ENCODE results near the gene TMEM212.
"Not testable (repeated sequence)": the region's sequence is repeated elsewhere in the genome, so short reads cannot be mapped to it uniquely, and the experiment has no call there.

The TMEM212 gene

DNA sequence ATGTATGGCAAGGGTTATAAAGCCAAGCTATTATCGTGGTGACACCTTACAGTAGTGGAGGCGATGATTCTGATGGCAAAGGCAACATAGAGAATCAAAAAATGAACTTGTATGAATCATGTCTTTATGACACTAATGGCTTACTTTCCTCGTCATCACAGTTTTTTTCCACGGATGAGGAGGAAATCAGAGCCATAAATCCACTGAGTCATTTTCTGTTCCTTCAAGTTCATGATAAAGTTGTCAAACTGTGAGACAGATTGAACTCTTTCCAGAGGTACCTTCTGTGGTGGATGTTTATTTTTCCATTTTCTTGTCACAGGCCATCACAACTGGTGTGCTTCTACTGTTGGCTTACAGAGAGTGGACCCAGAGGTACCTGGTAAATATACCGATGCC is 8.5 kb downstream of the TMEM212 start:
- Mint-ChIP-seq H3K4me3 (no peak overlapping the region), H3K27me3 (peaks cover 22% of the 10 kb centered on the region), H3K4me1 (no peaks in the 10 kb centered on the region), H3K9me3 (peaks cover 8% of the 10 kb centered on the region), H3K27ac (no peak overlapping the region), H3K36me3 (no peaks in the 10 kb centered on the region)
- ATAC-seq, result no peak

DNA sequence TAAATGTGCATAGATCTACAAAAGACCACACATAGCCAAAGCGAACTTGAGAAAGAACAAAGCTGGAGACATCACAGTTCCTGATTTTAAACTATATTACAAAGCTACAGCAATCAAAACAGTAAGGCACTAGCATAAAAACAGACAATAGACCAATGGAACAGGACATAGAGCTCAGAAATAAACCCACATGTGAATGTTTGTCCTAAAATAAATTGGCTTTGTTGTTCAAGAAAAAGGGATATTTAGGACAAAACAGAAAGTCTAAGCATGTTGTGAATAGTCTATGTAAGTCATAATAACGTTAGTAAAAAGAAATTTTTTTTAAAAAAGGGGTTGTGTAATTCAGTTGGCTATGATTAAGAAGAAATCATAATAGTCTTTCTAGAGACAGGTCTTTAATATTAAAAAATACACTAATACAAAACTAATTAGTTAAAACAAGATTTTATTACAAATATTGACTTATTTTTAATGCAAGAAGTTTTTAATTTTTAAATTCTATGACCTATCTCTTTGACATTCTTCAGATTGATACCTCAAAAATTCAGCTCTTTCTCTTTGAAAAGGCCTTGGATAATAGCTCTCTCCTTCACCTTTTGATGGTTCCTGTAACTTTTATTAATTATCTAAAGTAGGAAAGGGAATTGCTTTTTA is 11.6 kb downstream of the TMEM212 start:
- no peak for ATAC-seq
- H3K4me3 Mint-ChIP-seq, result no peak overlapping the region
- no peak overlapping the region for H3K27ac Mint-ChIP-seq
- peaks cover 11% of the 10 kb centered on the region for H3K9me3 Mint-ChIP-seq
- H3K27me3 Mint-ChIP-seq, result peaks cover 15% of the 10 kb centered on the region
- no peaks in the 10 kb centered on the region for H3K36me3 Mint-ChIP-seq
- no peaks in the 10 kb centered on the region for H3K4me1 Mint-ChIP-seq

DNA sequence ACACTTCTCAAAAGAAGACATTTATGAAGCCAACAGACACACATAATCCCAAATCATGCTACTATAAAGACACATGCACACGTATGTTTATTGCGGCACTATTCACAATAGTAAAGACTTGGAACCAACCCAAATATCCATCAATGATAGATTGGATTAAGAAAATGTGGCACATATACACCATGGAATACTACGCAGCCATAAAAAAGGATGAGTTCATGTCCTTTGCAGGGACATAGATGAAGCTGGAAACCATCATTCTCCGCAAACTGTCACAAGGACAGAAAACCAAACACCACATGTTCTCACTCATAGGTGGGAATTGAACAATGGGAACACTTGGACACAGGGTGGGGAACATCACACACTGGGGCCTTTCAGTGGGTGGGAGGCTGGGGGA is 15.6 kb downstream of the TMEM212 start:
- not testable (repeated sequence) for H3K27ac Mint-ChIP-seq, H3K4me3 Mint-ChIP-seq, H3K4me1 Mint-ChIP-seq, H3K9me3 Mint-ChIP-seq, ATAC-seq, H3K27me3 Mint-ChIP-seq, H3K36me3 Mint-ChIP-seq

DNA sequence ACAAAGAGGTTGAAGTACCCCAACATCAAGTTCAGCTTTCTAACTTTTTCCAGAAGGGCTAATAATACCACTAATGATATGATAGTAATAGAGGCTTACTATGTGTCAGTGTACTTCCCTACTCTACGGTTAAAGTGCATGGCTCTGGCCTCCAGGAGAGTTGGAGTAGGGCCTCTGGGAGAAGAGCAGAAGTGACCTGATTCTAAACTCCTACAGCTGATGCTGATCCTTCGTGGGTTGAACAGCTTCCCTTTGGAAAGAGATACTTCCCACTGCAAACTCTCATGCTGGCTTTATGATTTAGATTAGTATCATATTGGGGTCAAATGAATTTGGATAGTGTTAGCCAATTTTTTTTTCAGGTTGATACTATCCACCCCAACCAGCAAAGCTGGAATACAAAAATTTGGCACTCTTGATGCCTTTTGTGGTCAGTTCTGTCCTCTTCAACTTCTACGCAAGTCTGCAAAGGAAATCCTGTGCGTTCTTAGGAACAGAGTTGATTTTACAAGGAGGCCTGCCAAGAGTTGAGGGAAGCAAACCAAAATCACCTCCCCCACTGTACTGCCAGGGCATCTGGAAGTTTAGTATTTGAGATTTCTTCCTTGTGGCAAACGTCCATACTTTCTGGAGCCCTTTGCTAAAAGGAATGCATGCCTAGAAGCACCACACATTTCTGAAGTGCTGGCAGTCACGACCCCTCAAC is 17.8 kb downstream of the TMEM212 start:
- Mint-ChIP-seq H3K4me3 (no peak overlapping the region), H3K27me3 (no peaks in the 10 kb centered on the region), H3K9me3 (peaks cover 4% of the 10 kb centered on the region), H3K36me3 (no peaks in the 10 kb centered on the region), H3K27ac (no peak overlapping the region), H3K4me1 (no peaks in the 10 kb centered on the region)
- ATAC-seq, result no peak

DNA sequence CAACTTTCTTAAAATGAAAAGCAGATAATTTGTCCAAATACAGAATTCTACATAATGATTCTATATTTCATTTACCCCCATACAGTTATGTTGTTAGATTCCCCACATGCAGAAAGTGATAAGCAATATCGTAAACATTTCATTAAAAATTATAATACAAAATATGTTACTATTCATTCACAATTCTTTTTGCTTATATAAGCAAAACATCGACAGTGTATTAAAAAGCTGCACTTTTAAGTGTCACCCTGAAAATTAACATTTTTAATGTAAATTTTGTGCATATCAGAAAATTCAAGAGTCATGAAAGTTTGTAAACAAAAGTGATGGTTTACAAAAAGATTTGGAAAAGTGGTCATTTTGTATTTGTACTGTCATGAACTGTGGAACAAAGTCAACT is 19.2 kb downstream of the TMEM212 start:
- H3K27me3 Mint-ChIP-seq, result no peaks in the 10 kb centered on the region

DNA sequence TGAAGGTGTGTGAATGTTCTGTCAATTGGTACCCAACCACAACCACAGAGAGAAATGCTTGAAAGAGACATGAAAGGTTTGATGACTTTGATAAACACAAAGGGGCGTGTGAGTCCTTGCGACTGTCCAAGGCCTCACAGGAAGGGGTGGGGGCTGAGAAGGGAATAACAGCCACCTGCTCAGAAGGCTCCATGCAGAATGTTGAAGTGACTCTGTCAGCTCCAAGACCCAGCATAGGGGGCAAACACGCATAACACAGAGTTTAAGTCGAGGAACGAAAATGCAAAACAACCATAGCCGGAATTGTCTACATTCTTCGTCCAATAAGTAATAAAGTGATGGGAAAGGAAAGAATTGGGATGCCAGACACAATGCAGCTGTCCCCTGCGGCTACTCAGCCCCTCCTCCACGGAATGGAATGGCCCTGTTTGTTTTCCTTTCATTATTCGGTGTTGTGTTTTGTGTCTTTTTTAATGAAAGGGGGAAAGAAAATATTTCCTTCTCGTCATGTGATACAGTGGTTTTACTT is 19.9 kb downstream of the TMEM212 start:
- Mint-ChIP-seq H3K4me3 (no peak overlapping the region), H3K36me3 (no peaks in the 10 kb centered on the region), H3K4me1 (no peaks in the 10 kb centered on the region), H3K9me3 (peaks cover 4% of the 10 kb centered on the region), H3K27me3 (no peaks in the 10 kb centered on the region), H3K27ac (no peak overlapping the region)
- ATAC-seq, result no peak

More for the DNA sequence above, 19.2 kb downstream of the TMEM212 start:
- H3K4me1 Mint-ChIP-seq, result no peaks in the 10 kb centered on the region
- H3K4me3 Mint-ChIP-seq, result no peak overlapping the region
- no peak for ATAC-seq
- peaks cover 4% of the 10 kb centered on the region for H3K9me3 Mint-ChIP-seq
- H3K36me3 Mint-ChIP-seq, result no peaks in the 10 kb centered on the region
- no peak overlapping the region for H3K27ac Mint-ChIP-seq

DNA sequence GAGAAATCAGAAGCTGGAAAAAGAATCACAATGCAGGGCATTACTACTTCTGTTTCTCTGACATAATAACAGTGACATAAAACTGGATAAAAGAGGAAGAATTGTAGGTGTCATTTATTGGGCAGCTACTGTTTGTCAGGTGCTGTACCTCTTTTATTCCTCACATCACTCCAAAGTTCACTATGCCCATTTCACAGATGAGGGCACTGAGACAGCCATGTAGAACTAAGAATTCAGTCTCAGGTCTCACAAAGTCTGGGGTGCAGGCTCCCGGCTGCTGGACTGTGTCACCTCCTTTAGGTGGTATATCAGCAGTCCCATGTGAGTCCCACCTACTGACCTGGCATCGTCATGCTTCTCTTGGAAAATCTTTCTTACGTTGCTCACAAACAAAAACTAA is 20.8 kb downstream of the TMEM212 start:
- ATAC-seq, result no peak
- H3K36me3 Mint-ChIP-seq, result no peaks in the 10 kb centered on the region

DNA sequence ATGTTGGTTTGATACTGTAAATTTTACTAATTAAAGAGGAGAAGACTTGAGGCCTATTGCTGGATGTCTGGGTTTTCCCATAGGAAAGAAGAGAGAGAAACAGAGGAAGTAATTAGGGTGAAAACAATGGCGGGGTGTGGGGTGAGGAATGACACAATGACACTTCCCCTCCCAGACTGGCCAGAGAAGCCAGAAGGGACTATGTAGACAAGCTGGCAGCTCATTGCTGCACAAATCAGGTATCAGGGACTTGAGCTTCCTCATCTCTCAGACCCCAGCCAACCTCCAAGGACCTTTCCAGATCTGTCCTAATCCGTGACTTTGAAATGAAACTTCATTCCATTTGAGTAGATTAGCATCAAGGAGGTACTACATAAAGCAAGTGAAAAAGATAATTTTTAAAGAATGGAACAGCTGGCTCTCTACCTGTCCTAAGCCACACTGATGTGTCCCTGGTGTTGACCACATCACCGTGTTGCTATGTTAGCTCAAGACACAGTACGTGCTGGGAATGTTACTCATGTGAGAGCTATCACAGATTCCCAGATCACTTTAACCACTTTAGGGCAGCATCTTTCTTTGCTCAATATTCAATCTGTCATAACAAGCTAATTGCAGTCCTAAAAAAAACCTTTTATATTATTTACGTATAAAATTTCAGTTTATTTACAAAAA is 22.2 kb downstream of the TMEM212 start:
- H3K4me1 Mint-ChIP-seq, result no peaks in the 10 kb centered on the region

More for the DNA sequence above, 20.8 kb downstream of the TMEM212 start:
- H3K4me3 Mint-ChIP-seq, result no peak overlapping the region
- no peaks in the 10 kb centered on the region for H3K4me1 Mint-ChIP-seq
- no peaks in the 10 kb centered on the region for H3K9me3 Mint-ChIP-seq
- no peak overlapping the region for H3K27ac Mint-ChIP-seq
- H3K27me3 Mint-ChIP-seq, result no peaks in the 10 kb centered on the region

DNA sequence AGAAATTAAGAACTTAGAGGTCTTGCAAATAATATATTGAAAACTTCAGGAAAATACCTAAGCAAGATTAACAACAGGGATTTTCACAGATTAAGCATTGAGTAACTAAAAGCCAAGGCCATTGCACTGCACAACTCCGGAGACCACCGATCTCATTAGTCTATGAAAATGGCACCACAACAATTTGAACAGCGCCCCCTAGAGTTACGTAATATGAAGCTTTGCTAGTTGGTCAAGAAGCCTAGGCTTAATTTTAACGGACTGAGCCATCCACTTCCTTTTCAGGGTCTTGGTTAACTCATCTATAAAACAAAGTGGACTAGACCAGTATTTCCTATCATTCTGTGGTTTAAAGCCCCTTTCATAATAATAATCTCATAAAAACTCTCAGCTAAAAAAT is 24.8 kb downstream of the TMEM212 start:
- H3K27me3 Mint-ChIP-seq, result no peaks in the 10 kb centered on the region
- ATAC-seq, result no peak
- H3K9me3 Mint-ChIP-seq, result no peaks in the 10 kb centered on the region
- no peaks in the 10 kb centered on the region for H3K4me1 Mint-ChIP-seq
- H3K4me3 Mint-ChIP-seq, result no peak overlapping the region
- H3K27ac Mint-ChIP-seq, result no peak overlapping the region
- H3K36me3 Mint-ChIP-seq, result no peaks in the 10 kb centered on the region

More for the DNA sequence above, 22.2 kb downstream of the TMEM212 start:
- Mint-ChIP-seq H3K27me3 (no peaks in the 10 kb centered on the region), H3K36me3 (no peaks in the 10 kb centered on the region), H3K9me3 (no peaks in the 10 kb centered on the region), H3K4me3 (no peak overlapping the region), H3K27ac (no peak overlapping the region)
- ATAC-seq, result no peak

DNA sequence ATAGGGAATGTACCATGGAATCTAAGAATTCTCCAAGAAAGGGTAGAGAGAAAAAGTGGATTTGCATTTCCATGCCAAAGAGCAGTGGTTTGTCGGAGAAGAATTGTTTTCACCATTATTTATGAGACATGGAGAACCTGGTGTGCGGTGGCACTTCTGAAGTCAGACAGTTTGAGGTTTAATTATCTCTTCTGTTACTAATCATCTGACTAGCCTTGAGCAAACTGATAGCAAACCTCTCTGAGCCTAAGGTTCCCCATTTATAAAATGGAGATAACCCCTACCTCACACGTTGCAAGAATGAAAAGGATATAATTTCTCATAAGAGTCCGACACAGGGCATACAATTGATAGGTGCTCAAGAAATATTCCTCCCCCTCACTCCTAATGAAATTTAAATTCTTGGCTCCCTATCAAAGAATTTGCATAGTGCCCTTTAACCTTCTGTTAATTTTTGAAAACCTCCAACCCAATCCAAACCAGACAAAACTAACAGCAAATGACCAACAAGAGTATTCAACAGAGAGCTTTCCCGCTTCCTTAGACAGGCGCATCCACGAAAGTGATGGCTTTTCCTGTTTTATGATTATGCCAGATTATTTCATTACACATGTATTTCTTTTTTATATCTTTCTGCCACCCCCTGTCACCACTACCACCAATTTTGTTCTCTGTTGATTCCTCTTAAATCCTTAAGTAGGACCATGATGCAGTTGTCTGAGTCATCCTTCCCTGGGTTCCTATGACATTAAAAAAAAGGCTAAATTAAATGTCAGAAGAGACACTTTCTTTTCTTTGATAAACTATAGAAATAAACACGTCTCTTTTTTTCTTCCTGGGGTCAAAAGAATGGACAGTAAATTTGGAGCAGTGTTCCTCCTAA is 28.5 kb downstream of the TMEM212 start:
- Mint-ChIP-seq H3K4me1 (no peaks in the 10 kb centered on the region), H3K9me3 (no peaks in the 10 kb centered on the region), H3K4me3 (no peak overlapping the region), H3K27ac (no peak overlapping the region), H3K27me3 (no peaks in the 10 kb centered on the region), H3K36me3 (no peaks in the 10 kb centered on the region)
- ATAC-seq, result no peak

DNA sequence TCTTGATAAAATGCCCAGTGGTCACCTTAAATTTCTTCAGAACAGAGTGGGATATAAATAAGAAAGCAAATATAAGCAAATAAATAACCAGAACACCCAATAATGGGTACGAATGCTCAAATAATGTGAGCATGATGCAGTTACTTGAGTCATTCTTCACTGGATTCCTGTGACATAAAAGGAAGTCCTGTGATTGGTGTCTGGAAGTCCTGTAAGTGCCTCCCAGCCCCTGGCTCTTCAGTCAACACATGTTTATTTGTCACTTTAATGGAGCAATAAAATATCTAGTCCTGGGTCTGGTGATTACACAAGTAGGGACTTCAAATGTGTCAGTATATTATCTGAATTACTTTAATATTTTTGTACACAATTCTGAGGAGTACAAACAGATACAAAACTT is 30.4 kb downstream of the TMEM212 start:
- Mint-ChIP-seq H3K27me3 (no peaks in the 10 kb centered on the region), H3K27ac (no peak overlapping the region), H3K9me3 (no peaks in the 10 kb centered on the region), H3K4me3 (no peak overlapping the region), H3K36me3 (no peaks in the 10 kb centered on the region), H3K4me1 (no peaks in the 10 kb centered on the region)
- no peak for ATAC-seq

DNA sequence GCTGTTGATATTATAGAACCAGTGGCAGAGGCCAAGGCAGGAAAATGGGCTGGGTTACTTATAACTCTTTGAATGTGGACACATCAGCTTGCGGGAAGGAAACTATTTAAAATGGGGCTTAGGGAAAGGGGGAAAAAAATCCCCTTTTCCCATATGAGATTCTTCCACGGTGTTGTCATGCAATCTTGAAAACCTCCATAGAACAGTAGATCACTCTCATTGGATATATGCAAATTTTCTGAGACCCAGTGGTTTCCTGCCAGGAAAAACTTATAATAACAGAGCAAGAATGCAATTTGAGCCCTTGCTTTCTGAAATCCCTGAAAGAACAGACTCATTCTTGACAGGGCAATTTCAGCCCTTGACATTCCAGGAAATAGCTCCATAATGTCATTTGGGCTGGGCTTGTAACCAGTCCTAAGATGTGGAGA is 31.1 kb downstream of the TMEM212 start:
- H3K4me3 Mint-ChIP-seq, result no peak overlapping the region
- no peaks in the 10 kb centered on the region for H3K4me1 Mint-ChIP-seq
- no peaks in the 10 kb centered on the region for H3K36me3 Mint-ChIP-seq
- H3K9me3 Mint-ChIP-seq, result no peaks in the 10 kb centered on the region
- H3K27me3 Mint-ChIP-seq, result no peaks in the 10 kb centered on the region
- no peak for ATAC-seq
- no peak overlapping the region for H3K27ac Mint-ChIP-seq

DNA sequence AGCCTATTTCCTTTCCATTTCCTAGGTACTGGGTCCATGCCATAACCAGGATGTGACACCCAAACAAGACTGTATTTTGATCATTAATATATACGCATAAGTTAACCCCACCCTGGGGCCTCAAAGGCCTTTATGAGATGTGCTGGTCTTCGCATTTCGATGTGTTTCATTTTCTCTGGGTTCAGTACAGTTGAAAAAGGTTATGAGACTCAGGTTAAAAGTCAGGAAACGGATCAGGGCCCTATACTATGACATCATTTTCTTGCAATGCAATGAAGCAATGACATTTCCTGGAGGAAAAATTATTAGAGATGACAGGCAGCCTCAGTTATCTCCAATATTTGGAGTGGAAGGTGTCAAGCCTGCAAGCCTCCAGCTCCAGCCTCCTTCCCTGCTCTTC is 31.7 kb downstream of the TMEM212 start:
- Mint-ChIP-seq H3K9me3 (no peaks in the 10 kb centered on the region), H3K27ac (no peak overlapping the region), H3K4me1 (no peaks in the 10 kb centered on the region), H3K36me3 (no peaks in the 10 kb centered on the region), H3K4me3 (no peak overlapping the region), H3K27me3 (no peaks in the 10 kb centered on the region)
- no peak for ATAC-seq

DNA sequence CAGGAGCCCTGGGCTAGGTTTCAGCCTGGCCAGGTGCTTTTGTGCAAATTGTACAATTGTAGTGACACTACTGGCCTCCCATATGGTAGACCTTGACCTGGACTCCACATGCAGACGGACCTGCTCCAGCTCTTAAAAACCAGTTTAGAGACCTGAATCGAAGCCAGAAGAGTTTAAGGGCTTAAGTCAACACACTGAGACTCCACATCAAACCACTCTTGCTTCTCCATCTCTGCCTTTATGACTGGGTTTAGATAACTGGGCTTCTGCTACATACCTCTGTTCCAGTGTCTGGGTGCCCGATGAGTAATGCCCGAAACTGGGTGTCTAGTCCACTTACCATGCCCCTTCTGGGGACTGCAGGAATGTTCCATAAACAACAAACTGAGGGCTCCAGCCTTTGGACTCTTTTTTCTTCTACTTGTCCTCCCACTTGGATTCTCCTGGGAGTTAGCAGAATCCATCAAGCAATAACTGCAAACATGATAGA is 32.8 kb downstream of the TMEM212 start:
- Mint-ChIP-seq H3K9me3 (no peaks in the 10 kb centered on the region), H3K4me1 (no peaks in the 10 kb centered on the region), H3K27me3 (no peaks in the 10 kb centered on the region), H3K27ac (no peak overlapping the region), H3K36me3 (no peaks in the 10 kb centered on the region), H3K4me3 (no peak overlapping the region)
- ATAC-seq, result no peak

DNA sequence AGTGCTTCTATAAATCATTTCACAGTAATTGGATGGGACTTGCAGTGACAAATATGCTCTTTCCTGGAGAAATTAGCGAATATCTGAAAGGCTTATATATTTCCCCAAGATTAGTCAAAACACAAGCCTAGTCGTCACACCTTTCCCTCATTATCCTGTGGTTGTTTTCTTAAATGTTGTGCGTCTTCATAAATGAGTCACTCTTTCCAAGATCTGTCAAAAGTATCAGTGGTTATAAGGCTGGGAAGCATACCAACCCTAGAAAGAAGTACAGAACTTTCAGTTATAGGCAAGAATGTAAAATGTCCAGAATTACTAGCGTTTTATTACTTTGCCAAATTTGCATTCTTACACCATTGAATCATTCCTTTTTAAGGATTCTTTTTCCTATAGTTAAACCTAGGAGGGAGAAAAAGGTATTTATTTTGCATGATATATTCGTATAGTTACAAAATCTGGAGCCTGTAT is 33.6 kb downstream of the TMEM212 start:
- no peaks in the 10 kb centered on the region for H3K9me3 Mint-ChIP-seq
- no peak for ATAC-seq
- no peaks in the 10 kb centered on the region for H3K4me1 Mint-ChIP-seq
- H3K27me3 Mint-ChIP-seq, result no peaks in the 10 kb centered on the region
- no peak overlapping the region for H3K4me3 Mint-ChIP-seq
- H3K27ac Mint-ChIP-seq, result no peak overlapping the region
- H3K36me3 Mint-ChIP-seq, result no peaks in the 10 kb centered on the region
